ENCODE data around the gene JMJD8.

The JMJD8 gene

DNA sequence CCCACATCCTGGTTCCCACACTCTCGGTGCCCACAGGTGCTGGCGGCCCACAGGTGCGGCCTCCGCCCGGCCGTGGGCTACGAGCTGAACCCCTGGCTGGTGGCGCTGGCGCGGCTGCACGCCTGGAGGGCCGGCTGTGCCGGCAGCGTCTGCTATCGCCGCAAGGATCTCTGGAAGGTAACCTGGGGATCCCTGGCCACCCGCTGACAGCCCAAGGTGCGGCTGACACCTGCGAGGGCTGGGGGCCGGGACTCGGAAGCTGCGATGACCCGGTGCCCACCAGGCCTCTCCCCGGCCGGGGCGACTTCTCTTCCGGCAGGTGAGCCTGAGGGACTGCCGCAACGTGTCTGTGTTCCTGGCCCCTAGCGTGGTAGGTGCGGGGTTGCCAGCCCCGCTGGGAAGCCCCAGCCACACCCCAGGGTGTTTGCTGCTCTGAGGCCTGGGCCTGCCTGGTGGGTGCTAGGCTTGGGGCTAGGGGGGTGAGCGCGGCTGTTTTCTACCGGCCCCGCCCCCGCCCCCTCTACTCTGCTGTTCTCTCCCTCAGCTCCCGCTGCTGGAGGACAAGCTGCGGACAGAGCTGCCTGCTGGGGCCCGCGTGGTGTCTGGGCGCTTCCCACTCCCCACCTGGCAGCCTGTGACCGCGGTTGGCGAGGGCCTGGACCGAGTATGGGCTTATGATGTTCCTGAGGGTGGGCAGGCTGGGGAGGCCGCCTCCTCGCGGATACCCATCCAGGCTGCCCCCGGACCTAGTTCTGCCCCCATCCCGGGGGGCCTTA is 37.8 kb upstream of the JMJD8 start:
- no peak for DNase-seq (ENCODE audit: low read depth in 2 of 2)
- TF ChIP-seq, protein P1, sequence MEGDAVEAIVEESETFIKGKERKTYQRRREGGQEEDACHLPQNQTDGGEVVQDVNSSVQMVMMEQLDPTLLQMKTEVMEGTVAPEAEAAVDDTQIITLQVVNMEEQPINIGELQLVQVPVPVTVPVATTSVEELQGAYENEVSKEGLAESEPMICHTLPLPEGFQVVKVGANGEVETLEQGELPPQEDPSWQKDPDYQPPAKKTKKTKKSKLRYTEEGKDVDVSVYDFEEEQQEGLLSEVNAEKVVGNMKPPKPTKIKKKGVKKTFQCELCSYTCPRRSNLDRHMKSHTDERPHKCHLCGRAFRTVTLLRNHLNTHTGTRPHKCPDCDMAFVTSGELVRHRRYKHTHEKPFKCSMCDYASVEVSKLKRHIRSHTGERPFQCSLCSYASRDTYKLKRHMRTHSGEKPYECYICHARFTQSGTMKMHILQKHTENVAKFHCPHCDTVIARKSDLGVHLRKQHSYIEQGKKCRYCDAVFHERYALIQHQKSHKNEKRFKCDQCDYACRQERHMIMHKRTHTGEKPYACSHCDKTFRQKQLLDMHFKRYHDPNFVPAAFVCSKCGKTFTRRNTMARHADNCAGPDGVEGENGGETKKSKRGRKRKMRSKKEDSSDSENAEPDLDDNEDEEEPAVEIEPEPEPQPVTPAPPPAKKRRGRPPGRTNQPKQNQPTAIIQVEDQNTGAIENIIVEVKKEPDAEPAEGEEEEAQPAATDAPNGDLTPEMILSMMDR (IDR thresholded peaks at IDR 0.05; ENCODE audit: low read depth, low read length), result no peak
- H3K4me3 ChIP-seq (replicated peaks in 1 of 2; ENCODE audit: low read depth in 2 of 2, low read length in 2 of 2), result peak overlapping the region; percentile 41 to 77

DNA sequence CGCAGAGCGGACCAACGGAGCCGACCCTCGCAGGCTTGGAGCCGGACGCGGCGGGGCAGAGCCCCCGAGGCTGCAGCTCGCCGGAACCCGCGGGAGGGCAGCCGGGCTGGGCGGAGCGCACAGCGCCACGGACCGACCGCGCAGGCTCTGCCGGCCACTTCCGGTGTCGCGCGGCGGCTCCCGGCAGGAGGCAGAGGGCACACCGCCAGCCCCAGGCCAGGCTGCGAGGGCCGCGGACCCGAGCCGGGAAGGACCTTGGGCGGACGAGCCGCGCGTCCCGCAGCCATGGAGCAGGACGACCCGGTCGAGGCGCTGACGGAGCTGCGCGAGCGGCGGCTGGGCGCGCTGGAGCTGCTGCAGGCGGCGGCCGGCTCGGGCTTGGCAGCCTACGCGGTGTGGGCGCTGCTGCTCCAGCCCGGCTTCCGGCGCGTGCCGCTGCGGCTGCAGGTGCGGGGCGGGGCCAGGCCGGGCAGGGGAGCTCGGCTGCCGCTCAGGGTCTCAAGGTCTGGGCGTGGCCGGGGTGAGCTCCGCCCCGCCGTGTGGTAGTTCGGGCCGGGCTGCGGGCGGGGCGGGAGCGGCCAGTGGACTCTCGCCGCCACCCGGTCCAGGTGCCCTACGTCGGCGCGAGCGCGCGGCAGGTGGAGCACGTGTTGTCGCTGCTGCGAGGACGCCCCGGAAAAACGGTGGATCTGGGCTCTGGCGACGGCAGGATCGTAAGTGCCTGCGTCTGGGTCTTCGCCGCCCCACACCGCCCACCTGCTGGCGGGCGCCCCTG is 37.0 kb upstream of the JMJD8 start, which contains the start of gene ANTKMT:
Gene ANTKMT, plus strand, starts transcription at position 157 of the 775 bp plus-strand sequence. Its CDS starts 129 bp downstream, at position 286.
- peak within 1 kb of the TSS; percentile 76 to 77 for H3K4me3 ChIP-seq (replicated peaks in 1 of 2; ENCODE audit: low read depth in 2 of 2, low read length in 2 of 2)
- peak; percentile 62 to 79 for DNase-seq (ENCODE audit: low read depth in 2 of 2)

DNA sequence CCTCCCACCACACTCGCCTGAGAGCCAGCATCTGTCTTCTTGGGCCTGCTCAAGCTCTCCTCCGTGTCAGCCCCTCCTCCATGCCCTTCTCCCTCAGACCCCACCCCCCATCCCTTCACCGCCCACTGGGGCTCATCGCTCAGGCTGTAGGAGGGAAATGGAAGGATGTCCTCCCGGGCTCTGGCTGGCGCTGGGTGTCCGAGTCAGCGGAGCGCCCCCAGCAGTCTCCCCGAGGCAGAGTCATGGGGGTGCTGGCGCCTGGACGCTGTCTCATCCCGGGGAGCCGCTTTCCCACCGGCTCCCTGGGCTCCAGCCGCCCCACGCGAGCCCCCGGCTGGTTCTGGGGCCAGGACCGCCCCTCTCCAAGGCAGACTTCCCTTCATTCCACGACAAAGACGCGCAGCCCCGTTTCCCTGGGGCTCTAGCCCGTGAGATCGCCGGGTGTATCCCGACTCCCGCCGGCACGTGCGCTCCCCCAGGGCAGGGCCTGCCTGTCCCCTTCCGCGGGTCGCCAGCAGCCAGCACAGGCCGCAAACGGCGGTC is 36.4 kb upstream of the JMJD8 start:
- peak; percentile 63 to 80 for DNase-seq (ENCODE audit: low read depth in 2 of 2)
- peak overlapping the region; percentile 76 to 77 for H3K4me3 ChIP-seq (replicated peaks in 1 of 2; ENCODE audit: low read depth in 2 of 2, low read length in 2 of 2)
- TF ChIP-seq, protein P1 (IDR thresholded peaks at IDR 0.05; ENCODE audit: low read depth, low read length), result no peak

More for the DNA sequence above, 37.0 kb upstream of the JMJD8 start, which contains the start of gene ANTKMT:
- TF ChIP-seq, protein P1 (IDR thresholded peaks at IDR 0.05; ENCODE audit: low read depth, low read length), result no peak

DNA sequence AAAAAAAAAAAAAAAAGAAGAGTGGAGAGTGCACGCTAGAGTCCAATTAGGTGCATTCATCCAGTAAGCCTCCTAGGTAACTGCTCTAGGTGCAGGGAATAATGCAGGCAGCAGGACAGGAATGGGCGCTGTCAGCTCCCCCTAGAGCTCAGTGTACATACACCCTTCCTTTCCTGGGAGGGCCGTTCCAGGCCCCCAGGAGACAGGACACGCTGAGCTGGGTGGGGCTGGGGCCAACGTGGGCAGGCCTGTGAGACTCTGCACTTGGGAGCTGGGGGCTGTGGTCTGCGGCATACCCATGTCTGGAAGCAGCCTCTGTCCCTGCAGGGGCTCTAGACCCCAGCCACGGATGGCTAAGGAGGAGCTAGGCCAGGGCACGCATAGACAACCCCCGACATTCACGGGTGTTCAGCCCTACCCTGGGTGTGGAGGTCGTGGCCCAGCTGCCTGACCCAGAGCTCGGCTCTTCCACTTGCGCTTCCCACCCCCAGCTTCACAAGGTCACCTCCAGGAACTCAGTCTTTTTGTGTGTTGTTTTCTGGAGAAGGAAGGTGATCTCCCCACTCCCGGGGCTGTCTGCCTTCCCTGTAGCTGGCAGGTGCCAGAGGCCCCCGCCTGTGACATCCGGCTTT is 35.8 kb upstream of the JMJD8 start:
- TF ChIP-seq, protein P1 (IDR thresholded peaks at IDR 0.05; ENCODE audit: low read depth, low read length), result peak; percentile 29

DNA sequence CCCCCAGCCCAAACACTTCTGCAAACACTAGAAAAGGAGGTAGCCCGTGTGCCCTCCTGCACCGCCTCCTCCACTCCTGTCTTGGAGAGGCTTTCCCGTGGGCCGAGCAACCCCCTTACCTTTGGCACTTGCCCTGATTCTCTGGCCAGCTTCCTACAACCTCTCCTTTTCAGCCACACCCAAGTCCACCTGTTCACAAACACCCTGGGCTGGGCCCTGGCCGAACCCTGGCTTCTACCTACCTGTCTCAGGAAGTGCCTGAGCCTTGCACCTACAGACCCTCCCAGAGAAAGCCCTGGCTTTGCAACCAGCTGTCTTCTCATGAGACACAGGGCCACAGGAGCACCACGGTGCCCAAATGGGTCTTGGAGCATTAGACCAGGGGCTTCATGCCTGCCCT is 34.8 kb upstream of the JMJD8 start:
- DNase-seq (ENCODE audit: low read depth in 2 of 2), result no peak
- H3K4me3 ChIP-seq (replicated peaks in 1 of 2; ENCODE audit: low read depth in 2 of 2, low read length in 2 of 2), result no peak overlapping the region
- TF ChIP-seq, protein P1 (IDR thresholded peaks at IDR 0.05; ENCODE audit: low read depth, low read length), result no peak

More for the DNA sequence above, 35.8 kb upstream of the JMJD8 start:
- DNase-seq (ENCODE audit: low read depth in 2 of 2), result no peak
- peak overlapping the region; percentile 76 to 77 for H3K4me3 ChIP-seq (replicated peaks in 1 of 2; ENCODE audit: low read depth in 2 of 2, low read length in 2 of 2)

DNA sequence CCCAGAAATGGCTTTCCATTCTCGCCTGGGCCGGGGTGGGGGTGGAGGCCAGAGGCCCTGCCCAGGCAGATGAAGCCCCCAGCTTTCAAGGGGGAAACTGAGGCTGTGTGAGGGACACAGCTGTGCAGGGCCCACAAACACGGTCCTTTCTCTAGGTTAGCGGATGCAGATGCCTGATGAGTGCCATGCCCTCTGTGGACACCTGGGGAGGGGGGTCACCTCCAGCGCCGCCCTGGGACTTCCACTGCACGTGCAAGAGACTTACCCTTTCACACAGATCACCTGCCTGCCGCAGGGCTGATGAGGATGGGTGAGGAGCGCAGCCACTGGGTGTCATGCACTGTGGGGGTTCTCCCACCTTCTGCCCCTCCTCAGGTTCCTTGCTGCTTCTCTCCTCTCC is 34.3 kb upstream of the JMJD8 start:
- H3K4me3 ChIP-seq (replicated peaks in 1 of 2; ENCODE audit: low read depth in 2 of 2, low read length in 2 of 2), result no peak overlapping the region
- DNase-seq (ENCODE audit: low read depth in 2 of 2), result no peak
- TF ChIP-seq, protein P1 (IDR thresholded peaks at IDR 0.05; ENCODE audit: low read depth, low read length), result no peak

All from cardiac fibroblast (primary cell).